Activated naive CD8-positive, alpha-beta T cell treated with anti-CD3 and anti-CD28 coated beads, Interleukin-2, amount 50 U/mL, for 16 hours (primary cell): ENCODE measurements around the gene CD86.

Experiments used
- DNase-seq: peaks from one replicate; pipeline ENCODE4 v3.0.0-alpha.2; 2020; ENCODE audit warnings: low read depth, low spot score

CD86 gene

GRCh38 chr3:122058294-122058693 is 3.1 kb downstream of the CD86 start:
- DNase-seq = no peak

DNA sequence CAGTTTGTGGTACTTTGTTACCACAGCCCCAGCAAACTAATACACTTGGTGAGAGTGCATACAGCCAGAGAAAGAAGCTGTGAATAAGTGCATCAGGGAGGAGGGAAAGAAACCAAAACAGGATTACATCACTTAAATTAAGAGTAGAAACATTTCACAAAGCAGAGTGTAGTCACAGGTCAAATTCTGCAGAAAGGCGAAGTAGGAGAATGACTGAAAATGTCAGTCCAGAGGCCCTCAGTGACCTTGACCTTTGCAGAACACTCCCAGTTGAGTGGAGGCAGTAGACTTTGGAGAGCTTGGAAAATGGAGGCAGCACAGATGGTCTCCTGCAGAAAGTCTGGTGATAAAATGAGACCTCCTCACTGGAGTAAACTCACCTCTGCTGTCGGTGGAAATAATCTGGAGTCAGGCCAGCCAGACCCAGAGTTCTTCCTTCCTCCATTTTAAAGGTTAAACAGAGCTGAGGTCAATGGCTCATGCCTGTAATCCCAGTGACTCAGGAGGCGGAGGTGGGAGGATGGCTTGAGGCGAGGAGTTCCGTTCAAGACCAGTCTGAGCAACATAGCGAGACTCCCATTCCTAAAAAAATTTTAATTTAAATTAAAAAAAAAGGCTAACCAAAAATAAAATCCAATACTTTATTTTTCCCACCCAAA is 5.0 kb downstream of the CD86 start:
- DNase-seq = no peak

DNA sequence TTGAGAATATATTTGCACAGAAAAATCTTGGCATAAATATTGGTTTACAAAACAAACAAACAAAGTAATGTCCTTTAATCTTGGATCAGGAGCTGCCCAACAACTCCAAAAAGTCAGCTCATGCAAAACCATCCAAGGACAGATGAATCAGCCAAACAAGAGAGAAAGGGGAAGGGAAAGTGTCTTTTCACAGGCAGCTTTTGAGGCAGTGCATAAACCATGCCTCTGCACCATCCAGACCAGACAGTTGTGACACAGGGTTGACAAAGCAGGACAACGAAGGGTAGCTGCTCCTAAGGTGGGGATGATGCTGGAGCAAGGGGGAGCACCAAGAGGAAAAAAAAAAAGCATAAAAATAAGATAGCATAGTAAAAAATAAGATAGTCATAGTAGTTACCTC is 8.7 kb downstream of the CD86 start:
- DNase-seq = no peak

GRCh38 chr3:122064326-122064725 is 9.2 kb downstream of the CD86 start:
- DNase-seq = no peak

DNA sequence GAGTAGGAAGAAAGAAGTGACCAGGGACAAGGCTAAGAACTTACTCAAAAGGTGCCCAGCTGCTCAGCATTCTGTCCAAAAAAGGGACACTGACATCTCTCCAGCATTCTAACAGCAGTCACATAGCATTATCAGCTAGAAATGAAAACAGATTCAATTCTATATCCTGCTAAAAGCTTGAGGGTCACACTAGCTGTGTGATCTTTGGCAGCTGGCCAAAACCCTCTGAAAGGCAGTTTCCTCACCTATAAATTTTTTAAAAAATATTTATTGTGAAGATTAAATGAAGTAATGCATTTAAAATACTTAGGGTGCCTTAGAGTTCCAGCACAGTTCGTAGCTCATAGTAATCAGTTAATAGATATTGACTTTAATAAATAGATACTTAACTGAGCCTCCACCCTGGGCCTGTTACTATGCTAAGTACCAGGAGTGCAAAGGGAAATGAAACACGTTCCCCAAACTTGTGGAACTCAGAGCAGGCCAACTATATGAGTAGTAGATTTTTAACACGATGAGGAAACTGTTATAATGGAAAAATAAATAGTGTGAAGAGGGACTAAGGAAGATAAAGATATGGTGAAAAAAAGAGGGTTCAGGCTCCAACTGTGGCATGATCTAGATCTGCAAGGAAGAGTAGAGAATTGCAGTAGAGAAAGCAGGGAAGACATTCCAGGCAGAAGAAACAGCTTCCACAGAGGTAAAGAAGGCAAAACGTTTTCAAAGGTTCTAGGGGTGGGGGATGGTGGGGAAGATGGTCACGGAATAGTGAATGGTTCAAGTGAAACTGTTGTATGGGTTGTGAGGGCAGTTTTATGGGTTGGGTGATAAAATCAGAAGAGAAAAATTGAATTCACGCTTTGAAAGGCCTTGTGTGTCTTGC is 11.4 kb downstream of the CD86 start:
- no peak for DNase-seq

DNA sequence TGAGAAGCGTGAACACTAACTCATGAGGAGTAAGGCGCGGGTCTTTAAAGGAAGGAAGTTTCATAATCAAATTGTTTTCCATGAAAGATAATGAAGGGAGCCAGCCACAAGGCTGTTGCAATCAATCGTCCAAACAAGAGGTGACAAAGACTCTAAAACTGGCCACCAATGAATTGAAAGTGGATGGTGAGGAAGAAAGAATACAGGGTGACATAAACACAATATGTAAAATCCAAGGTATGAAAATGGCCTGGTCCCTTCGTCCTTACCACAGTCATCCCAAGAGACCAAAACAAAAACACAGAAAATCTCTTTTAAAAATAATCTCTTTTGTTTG is 12.0 kb downstream of the CD86 start:
- no peak for DNase-seq

DNA sequence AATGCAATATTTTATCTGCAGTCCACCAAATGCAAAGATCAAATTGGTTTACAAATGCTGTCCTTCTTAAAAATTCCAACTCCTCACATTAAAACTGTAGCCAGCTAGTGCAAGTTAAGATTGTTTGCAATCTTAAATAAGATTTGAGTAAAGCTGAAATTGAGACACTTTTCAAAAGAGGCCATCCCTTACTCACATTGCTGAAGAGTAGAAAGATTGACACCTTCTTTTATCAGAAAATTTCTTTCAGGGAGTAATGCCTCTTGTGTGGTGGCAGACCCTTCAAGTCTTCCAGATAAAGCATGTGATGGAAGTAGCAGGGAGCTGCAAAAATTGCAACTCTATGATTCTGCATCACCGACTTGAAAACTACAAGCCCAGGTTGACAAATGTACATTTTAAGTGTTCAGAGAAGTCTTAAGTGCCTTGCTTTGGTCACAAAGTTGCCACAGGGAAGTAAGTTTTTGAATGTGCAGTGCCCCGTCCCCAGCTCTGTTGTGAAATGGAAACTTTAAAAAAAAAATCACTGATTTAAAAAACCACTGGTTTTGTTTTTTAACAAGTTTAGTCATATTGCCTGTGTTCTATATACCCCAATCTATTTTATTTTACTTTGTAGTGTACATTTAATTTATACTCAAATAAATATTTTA is 12.6 kb downstream of the CD86 start:
- DNase-seq = no peak

DNA sequence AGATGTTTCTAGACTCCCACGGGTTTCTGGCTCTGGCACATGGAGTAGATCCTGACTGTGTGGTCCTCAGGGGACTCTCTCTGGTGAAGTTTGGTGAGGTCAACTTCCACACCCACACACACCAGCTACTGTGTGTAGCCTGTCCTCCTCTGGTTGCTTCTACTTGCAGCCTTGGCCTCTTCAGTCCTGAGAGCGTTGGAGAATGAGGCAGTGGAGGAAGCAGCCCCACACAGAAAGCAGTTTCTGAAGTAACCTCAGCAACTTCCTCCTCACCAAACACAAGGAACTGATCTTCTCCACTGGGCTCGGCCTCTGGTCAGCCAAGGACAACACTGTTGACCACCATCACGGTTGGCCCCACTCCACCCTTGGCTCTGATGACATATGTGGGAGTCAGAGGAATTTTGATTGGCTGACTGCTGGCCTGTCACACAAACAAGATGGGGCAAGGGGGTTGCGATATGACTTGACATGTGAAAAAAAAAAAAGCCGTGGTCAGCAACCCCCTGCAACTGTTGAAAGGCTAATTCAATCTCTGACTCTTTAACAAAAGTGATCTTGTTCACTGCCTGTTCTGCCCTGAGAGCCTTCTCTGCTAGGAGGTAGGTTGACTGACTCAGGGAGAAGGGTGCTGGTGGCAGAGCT is 19.6 kb downstream of the CD86 start:
- DNase-seq = no peak

DNA sequence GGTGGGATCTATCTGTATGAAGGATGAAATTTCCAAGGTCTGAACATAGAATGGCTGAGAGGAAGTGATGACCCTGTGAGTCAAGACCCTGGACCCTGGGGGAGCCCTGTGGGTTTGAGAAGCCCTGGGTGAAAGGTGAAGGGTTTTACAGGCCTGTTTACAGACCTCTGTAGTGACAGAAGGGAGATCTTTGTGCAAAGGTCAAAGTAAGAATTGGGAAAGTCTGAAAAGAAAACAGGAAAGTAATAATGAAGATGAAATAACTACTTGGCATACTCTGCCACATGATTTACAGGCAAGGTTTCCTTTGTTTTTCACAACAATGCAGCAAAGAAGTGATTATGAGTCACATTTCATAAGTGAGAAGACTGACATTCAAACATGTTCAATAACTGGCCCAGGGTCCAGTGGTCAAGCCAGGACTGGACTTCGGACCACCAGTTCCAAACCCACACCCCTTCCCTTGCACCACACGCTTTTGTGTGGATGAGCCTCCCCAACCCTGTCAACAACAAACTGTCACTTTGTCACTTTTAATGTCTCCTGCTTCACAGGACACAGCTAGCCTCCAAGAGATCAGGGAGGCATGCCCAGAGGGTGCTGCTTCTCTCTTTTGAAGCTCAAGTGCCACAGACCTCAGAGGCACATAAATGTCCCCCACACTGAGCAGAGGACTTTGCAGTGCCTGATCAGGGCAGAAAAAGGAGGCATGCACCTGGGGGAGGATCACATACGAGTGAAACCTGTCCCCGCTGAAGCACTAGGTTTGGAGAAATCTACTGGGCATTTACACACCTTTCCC is 21.5 kb downstream of the CD86 start:
- DNase-seq = no peak

- no peak for DNase-seq
Measured at GRCh38 chr3:122077293-122078234, 22.4 kb downstream of the CD86 start.

DNA sequence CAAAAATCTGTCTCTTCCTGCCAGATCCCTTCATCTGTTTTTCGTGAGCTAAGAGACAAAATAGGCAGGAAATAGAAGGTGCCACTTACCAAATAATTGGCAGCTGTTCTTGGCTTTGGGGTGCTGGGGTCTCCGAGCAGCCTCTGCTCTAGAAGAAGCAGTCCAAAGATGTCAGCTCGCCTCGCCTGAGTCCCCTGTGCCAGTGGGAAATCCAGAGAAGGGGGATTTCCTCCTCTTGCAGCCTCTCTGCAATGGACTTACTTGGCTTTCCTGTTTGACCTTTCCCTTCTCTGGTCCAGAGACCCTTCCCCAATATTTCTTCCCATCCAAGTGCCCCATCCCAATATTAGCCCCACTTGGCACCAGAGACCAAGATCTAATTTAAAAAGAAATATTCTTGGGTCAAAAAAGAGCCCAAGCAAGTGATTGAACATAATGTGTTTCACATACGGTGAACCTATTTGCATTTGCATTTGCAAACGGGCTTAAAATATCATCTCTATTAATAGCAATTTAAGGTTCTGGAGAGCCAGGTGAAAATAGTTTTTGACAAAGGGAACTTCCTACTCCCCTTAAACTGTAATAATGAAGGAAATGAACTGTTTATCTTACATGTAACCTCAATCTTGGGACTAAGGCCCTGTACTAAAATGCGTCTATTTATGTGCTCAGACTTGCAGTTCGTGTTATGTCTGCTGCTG is 23.2 kb downstream of the CD86 start:
- DNase-seq = no peak

DNA sequence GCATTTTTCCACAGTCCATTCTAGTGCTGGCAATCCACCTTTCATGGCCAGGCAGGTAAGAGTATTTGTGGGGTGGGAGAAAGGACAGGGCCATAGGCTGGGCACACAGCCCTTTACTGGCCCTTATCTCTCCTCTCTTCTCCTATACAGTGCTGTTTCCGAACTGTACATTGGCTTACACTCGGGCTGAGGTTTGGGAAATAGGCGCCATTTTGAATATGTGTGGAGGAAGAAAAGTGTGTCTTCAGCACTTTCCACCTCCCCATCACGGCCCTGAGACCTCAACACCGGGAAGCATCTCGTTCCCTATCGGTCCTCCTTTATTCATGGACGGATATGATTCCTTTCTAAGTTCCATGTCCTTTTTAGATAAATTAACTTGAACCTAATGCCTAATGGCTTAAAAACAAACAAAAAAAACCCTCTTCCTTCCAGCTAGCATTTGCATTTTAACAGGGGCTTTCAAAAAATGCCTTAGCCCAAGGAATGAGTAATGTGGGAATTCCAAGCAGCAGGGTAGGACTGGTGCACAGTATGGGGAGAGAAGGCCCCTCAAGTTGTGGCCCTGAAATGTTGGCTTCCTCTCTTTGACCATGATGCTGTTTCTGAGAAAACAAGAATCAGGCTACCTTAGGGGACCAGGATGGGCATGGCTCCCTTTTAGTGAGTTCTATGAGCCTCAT is 24.5 kb downstream of the CD86 start:
- no peak for DNase-seq

- DNase-seq = no peak
Measured at GRCh38 chr3:122080207-122080587, 25.0 kb downstream of the CD86 start.

DNA sequence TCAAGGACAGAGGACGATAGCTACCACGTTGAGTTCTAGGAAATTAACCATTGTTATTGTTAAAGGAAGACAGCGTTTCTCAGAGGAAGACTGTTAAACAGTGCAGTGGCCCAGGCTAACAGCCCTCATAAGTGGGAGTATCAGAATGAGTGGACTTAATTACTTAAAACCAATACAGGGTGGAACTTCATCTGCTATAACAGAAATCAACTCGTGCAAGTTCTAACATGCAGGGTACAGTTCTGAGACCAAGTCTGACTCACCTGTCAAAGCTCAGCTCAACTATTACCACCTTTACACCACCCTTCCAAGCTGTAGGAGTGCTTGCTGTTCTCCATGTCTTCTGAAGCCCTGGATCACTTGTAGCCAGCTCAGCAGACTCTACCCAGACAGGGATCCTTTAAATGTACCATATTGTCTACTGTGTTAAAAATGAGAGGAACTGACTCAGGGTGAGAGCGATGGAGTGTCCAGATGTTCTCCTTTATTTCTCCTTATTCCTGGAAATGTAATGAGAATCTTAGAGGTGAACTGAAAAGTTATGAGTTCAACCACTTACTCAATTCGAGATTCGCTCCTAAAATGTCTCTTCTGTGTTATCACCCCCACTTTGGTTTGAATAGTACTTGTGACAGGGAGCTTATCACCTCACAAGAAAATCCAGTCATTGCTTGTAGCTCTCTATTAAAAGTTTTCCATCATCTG is 26.5 kb downstream of the CD86 start:
- DNase-seq = no peak

DNA sequence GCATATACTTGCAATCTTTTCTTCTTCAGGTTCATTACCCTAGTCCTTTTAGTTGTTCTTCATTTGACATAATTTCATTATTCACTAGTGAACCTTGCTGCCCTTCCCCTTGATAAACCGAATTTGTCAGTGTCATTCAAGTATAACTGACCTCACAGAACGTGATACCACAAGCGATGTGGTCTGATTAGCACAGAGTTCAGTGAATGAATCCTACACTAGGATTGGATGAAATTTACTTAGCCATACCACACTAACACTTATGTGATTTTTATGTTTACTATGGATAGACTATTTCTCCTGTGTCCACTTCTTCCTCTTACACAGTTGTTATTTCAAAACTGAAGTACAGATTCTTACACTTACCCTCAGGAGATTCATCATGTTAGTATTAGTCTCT is 27.2 kb downstream of the CD86 start:
- no peak for DNase-seq

DNA sequence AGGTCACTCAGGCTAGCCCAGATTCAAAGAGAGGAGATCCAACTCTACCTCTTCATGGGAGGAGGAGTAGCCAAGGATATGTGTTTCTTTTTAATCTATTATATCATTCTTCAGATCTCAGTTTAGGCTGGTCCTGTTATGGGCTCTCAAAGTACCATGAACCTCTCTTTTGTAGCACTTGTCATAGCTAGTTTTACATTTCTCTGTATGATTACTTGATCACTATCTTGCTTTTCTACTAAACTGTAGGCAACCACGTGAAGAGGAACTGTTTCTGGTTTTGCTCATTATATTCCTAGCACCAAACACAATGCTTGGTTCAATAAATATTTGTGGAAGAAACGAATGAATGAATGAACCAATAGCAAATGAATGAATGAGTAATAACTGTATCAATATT is 29.6 kb downstream of the CD86 start:
- no peak for DNase-seq

GRCh38 chr3:122085673-122086072 is 30.5 kb downstream of the CD86 start:
- DNase-seq = no peak

DNA sequence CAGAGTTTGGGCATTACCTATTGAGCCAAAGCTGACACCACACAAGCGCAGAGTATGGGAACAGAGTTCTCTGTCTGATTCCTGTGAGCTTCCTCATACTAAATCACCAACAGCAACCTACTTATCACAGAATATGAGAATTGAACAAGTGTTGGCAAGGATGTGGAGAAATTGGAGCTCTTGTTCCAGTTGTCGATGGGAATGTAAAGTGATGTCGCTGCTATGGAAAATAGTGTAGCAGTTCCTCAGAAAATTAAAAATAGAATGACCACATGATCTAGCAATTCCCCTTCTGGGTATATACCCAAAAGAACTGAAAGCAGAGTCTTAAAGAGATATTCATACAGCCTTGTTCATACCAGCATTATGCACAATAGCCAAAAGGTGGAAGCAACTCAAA is 33.4 kb downstream of the CD86 start:
- DNase-seq = no peak
